Measurements from ENCODE around the gene DPT.

- TF ChIP-seq ELF1 (IDR thresholded peaks at IDR 0.05) = no peak
- TF ChIP-seq, protein P1, sequence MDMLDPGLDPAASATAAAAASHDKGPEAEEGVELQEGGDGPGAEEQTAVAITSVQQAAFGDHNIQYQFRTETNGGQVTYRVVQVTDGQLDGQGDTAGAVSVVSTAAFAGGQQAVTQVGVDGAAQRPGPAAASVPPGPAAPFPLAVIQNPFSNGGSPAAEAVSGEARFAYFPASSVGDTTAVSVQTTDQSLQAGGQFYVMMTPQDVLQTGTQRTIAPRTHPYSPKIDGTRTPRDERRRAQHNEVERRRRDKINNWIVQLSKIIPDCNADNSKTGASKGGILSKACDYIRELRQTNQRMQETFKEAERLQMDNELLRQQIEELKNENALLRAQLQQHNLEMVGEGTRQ (IDR thresholded peaks at IDR 0.05; ENCODE audit: borderline replicate concordance, low read depth, low read length) = no peak
- no peak for TF ChIP-seq MXI1 (IDR thresholded peaks at IDR 0.05; ENCODE audit: low read depth, low read length)
- no peak for TF ChIP-seq FOXJ3 (CRISPR knock-in tag; IDR thresholded peaks at IDR 0.05)
- no peak for TF ChIP-seq CHD2 (IDR thresholded peaks at IDR 0.05; ENCODE audit: low read length, partially characterized antibody)
- TF ChIP-seq, protein P2, sequence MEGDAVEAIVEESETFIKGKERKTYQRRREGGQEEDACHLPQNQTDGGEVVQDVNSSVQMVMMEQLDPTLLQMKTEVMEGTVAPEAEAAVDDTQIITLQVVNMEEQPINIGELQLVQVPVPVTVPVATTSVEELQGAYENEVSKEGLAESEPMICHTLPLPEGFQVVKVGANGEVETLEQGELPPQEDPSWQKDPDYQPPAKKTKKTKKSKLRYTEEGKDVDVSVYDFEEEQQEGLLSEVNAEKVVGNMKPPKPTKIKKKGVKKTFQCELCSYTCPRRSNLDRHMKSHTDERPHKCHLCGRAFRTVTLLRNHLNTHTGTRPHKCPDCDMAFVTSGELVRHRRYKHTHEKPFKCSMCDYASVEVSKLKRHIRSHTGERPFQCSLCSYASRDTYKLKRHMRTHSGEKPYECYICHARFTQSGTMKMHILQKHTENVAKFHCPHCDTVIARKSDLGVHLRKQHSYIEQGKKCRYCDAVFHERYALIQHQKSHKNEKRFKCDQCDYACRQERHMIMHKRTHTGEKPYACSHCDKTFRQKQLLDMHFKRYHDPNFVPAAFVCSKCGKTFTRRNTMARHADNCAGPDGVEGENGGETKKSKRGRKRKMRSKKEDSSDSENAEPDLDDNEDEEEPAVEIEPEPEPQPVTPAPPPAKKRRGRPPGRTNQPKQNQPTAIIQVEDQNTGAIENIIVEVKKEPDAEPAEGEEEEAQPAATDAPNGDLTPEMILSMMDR (IDR thresholded peaks at IDR 0.05) = no peak
Observed at GRCh38 chr1:168687816-168688215, 41.2 kb downstream of the DPT start.

All from SK-N-SH (cell line).